Activated T-helper 2 cell treated with anti-CD3 and anti-CD28 coated beads, Interferon-gamma antibody, Interleukin-2, Interleukin-4, amounts not matched to agents 10 μg/mL and 5 μg/mL and 100 μg/mL, durations not matched to agents 14 hours and 24 hours and 36 hours (primary cell): ENCODE data around the gene KRT73. TPM values are rescaled to one million over a fixed set of nuclear protein-coding genes. Genes with fewer than 3 reads are reported as not detected.

Source experiments
- DNase-seq: peaks from one replicate; pipeline ENCODE4 v3.0.0; 2021; ENCODE audit warnings: low spot score
- H3K27ac Mint-ChIP-seq: one replicate; pipeline ENCODE4 v1.8.0; 2021; ENCODE audit warnings: mixed read lengths
- H3K27me3 Mint-ChIP-seq: one replicate; pipeline ENCODE4 v1.8.0; 2021; ENCODE audit warnings: low read depth, mixed read lengths
- H3K36me3 Mint-ChIP-seq: one replicate; pipeline ENCODE4 v1.8.0; 2021; ENCODE audit warnings: low read depth, mixed read lengths
- H3K4me1 Mint-ChIP-seq: one replicate; pipeline ENCODE4 v1.8.0; 2021; ENCODE audit warnings: low read depth, mixed read lengths
- H3K4me3 Mint-ChIP-seq: one replicate; pipeline ENCODE4 v1.8.0; 2021; ENCODE audit warnings: low read depth, mild to moderate bottlenecking, moderate library complexity, mixed read lengths
- H3K9me3 Mint-ChIP-seq: one replicate; pipeline ENCODE4 v1.8.0; 2021; ENCODE audit warnings: mixed read lengths
- intact Hi-C: fragments of 100-400 bp; cut with micrococcal nuclease; formaldehyde crosslinking; loops from one replicate; pipeline ENCODE4 v1.15.1; 2023
- total RNA-seq: library from RNA; stranded (reverse); gene quantifications from 2 replicates; pipeline ENCODE4 v1.2.3, GENCODE V29; 2022

Gene KRT73
- total RNA-seq, 1 donor from 2014 or later = not detected

DNA sequence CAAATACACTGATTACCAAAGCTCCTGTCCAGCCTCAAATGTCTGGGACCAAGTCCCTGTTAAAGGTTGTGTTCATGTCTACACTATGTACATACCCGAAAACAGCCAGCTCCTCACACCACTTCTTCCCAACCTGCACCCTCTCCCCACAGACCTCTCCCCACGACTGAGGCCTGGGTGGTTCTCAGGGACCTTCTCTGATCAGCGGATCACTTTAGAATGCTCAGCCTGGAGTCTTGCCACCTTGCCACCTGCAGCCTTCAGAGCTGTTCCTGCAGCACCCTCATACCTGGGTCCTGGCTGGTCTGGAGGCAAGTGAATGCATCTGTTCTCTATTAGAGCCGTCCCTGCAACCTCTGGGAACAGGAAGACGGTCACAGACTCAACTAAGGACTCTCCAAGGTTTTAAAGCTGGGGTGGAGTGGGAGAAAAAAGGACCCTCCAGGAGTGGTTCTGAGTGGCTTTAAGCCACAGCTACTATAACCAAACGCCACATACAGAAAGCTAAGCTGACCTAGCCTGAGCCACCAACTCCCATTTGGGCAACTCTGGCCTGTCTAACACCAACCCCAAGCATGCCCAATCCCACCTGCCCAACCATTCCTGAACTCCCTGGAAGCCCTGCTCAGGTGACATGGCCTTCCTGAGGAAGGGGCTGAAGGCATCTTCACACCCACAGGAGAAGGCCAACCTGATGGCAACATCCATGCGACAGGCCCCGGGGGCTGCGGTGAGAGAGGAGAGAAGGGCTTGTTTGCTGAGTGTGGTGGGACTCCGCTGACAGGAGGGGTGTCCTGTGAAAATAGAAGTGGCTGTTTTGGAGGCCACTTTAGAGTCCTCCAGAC lies 25.1 kb upstream of the KRT73 start:
- peaks cover 40% of the 10 kb centered on the region for H3K4me1 Mint-ChIP-seq
- peaks cover 20% of the 10 kb centered on the region for H3K27me3 Mint-ChIP-seq
- no peak overlapping the region for H3K27ac Mint-ChIP-seq
- no peaks in the 10 kb centered on the region for H3K36me3 Mint-ChIP-seq
- H3K9me3 Mint-ChIP-seq = no peaks in the 10 kb centered on the region
- peak; percentile 6 for DNase-seq
- no peak overlapping the region for H3K4me3 Mint-ChIP-seq
- intact Hi-C loops = no loop called here

- H3K27ac Mint-ChIP-seq = no peak overlapping the region
- no peaks in the 10 kb centered on the region for H3K36me3 Mint-ChIP-seq
- no peak for DNase-seq
- H3K27me3 Mint-ChIP-seq = peaks cover 23% of the 10 kb centered on the region
- intact Hi-C loops = no loop called here
- H3K4me3 Mint-ChIP-seq = no peak overlapping the region
- H3K4me1 Mint-ChIP-seq = peaks cover 29% of the 10 kb centered on the region
- no peaks in the 10 kb centered on the region for H3K9me3 Mint-ChIP-seq
Observed at GRCh38 chr12:52641468-52641867, 23.1 kb upstream of the KRT73 start.

DNA sequence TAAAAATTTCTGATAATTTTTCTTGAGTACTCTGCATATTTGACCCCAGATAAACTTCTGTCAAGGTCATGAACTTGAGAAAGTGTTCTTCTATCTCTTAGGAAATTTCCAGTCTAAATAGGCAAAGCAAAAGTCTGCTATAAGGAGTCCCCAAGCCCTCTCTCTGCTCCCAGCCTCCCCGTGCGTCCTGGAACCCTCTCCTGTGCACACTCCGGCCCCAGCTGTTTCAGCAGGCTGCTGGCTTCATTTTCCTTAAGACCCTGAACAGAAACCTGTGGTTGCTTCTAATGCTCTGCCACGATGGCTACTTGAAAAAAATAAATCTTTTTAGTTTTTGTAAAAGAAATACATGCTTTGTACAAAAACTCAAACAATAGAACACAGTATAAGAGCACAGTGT lies 18.9 kb upstream of the KRT73 start:
- H3K4me1 Mint-ChIP-seq = peaks cover 19% of the 10 kb centered on the region
- H3K9me3 Mint-ChIP-seq = no peaks in the 10 kb centered on the region
- H3K27ac Mint-ChIP-seq = no peak overlapping the region
- intact Hi-C loops = no loop called here
- no peaks in the 10 kb centered on the region for H3K36me3 Mint-ChIP-seq
- no peak overlapping the region for H3K4me3 Mint-ChIP-seq
- no peak for DNase-seq
- H3K27me3 Mint-ChIP-seq = peaks cover 20% of the 10 kb centered on the region

DNA sequence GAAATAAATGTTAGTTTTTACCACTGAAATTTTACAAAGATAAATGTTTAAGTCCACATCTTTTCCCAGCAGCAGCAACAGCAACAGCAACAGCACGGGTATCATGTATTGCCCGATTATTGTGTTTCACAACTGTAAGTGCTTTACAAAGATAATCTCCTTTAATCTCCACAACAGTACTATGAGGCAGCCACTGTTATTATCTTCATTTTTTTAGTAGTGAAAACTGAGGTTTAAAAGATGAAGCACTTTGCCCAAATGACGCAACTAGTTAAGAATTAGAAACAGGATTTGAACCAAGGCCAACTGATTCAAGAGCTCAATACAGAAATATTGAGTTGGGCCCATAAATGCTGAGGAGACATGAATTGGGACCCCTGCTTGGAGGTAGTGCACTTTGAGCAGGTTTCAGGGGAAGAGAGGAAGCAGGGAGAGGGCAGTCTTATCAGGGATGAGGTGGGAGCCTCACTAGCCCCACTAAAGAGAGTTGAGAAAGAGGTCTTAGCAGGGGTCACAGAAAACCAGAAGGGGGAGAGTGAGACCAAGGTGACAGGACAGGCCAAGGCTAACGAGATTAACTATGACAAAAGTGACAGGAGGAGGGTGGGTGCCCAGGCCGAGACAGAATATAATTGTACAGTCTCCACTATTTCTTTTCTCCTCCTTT lies 18.4 kb upstream of the KRT73 start:
- intact Hi-C loops = no loop called here
- Mint-ChIP-seq H3K4me3 (no peak overlapping the region), H3K9me3 (no peaks in the 10 kb centered on the region), H3K27me3 (peaks cover 16% of the 10 kb centered on the region), H3K4me1 (peaks cover 15% of the 10 kb centered on the region), H3K36me3 (no peaks in the 10 kb centered on the region), H3K27ac (no peak overlapping the region)
- no peak for DNase-seq

DNA sequence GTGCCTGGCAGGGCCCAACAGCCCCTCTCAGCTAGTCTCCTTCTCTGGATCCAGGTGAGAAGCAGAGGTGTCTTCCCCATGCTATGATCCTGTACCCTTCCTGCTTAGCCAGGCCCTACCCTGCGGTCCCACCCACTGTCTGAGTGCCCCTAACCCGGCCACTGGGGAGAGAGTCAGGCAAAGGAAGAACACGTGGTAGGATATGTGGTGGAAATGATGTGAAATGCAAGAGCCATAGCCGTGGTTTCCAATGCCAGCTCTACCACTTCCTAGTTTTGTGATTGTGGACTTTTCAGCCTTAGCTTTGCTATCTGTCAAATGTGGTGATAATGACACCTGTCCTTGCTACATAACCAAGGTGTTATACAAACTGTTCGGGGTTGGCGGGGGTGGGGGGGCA lies 17.8 kb upstream of the KRT73 start:
- Mint-ChIP-seq H3K4me3 (no peak overlapping the region), H3K36me3 (no peaks in the 10 kb centered on the region), H3K27me3 (peaks cover 14% of the 10 kb centered on the region), H3K27ac (no peak overlapping the region), H3K9me3 (no peaks in the 10 kb centered on the region), H3K4me1 (peaks cover 12% of the 10 kb centered on the region)
- no peak for DNase-seq
- intact Hi-C loops = no loop called here

DNA sequence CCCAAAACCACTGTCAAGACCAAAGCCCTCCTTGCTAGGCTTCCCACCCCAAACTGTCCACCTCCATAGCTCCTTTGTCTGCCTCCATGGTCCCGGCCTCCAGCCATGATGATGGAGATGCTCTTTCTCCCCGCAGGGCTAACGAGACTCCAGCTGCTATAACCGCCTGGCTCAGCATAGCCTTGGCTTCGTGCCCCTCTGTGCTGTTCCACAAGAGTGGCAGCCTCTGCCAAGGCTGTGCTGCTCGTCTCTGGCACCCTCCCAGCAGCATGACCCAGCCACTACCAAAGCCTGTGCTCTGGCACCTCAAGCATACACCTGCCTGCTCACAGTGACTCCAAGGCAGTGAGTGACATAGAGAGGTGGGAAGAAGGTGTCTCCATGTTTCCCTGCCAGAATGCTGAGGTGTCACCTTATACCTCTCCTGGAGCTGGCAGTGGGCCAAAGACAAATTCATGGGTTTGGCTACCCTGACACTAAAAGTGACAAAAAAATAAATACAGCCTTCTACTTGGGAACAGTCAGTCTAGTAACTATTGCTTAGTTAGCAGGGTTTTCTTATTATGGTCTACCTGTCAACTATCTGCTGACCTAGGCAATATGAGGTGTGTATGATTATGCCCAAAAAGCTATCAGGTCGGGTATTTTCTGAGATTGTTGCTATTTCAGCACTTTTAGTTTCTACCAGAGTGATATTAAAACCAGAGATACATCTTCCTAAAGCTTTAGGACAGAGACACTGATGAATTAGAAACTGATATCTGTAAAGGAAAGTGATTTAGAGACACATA lies 16.1 kb upstream of the KRT73 start:
- no peaks in the 10 kb centered on the region for H3K9me3 Mint-ChIP-seq
- no peak overlapping the region for H3K27ac Mint-ChIP-seq
- no peaks in the 10 kb centered on the region for H3K36me3 Mint-ChIP-seq
- no peak for DNase-seq
- H3K27me3 Mint-ChIP-seq = peaks cover 8% of the 10 kb centered on the region
- peaks cover 20% of the 10 kb centered on the region for H3K4me1 Mint-ChIP-seq
- no peak overlapping the region for H3K4me3 Mint-ChIP-seq
- intact Hi-C loops = no loop called here

GRCh38 chr12:52633383-52633782 lies 15.0 kb upstream of the KRT73 start:
- intact Hi-C loops = no loop called here
- H3K27ac Mint-ChIP-seq = no peak overlapping the region
- no peak for DNase-seq
- peaks cover 2% of the 10 kb centered on the region for H3K27me3 Mint-ChIP-seq
- no peak overlapping the region for H3K4me3 Mint-ChIP-seq
- H3K9me3 Mint-ChIP-seq = no peaks in the 10 kb centered on the region
- H3K36me3 Mint-ChIP-seq = no peaks in the 10 kb centered on the region
- H3K4me1 Mint-ChIP-seq = peaks cover 20% of the 10 kb centered on the region

- no peak for DNase-seq
- H3K36me3 Mint-ChIP-seq = no peaks in the 10 kb centered on the region
- intact Hi-C loops = no loop called here
- H3K27ac Mint-ChIP-seq = no peak overlapping the region
- H3K4me1 Mint-ChIP-seq = peaks cover 20% of the 10 kb centered on the region
- H3K9me3 Mint-ChIP-seq = no peaks in the 10 kb centered on the region
- H3K4me3 Mint-ChIP-seq = no peak overlapping the region
- H3K27me3 Mint-ChIP-seq = no peaks in the 10 kb centered on the region
Observed at GRCh38 chr12:52632656-52633055, 14.3 kb upstream of the KRT73 start.

DNA sequence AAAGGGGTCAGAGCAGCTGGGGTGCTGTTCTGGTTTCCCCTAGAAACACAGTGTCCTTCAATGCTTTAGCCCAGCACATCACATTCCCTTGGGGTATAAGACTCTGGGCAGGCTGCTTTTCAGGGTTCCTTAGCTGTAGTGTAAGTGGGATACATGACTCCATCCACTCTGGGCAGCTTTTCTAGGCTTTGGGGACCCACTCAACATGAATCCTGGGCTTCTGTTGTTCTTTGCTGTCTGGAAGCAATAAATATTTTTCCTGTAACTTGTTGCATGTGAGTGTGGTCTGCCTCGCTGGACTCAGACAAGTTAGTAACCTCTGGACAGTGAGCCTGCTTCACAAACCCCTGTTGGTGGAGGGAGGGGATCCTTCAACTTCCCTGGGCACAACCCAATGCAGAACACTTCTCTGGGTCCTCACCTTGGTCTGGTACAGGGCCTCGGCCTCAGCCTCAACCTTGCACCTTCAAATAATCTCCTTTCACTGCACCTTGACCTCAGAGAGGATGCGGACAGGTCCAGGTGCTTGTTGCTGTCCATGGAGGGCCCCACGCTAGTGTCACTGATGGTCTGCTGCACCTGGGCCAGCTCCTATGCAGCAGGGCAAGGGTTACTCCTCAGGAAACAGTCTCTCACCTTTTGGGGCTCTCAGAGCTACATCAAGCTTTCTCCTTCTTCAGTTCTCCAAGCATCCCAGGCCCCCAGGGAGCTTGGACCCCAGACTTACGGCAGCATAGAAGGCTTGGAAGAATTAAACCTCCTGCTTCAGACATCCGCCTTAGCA lies 13.5 kb upstream of the KRT73 start:
- H3K27ac Mint-ChIP-seq = no peak overlapping the region
- H3K9me3 Mint-ChIP-seq = no peaks in the 10 kb centered on the region
- peaks cover 3% of the 10 kb centered on the region for H3K27me3 Mint-ChIP-seq
- H3K4me3 Mint-ChIP-seq = no peak overlapping the region
- H3K4me1 Mint-ChIP-seq = peaks cover 24% of the 10 kb centered on the region
- no peak for DNase-seq
- intact Hi-C loops = no loop called here
- no peaks in the 10 kb centered on the region for H3K36me3 Mint-ChIP-seq

- no peak overlapping the region for H3K4me3 Mint-ChIP-seq
- H3K4me1 Mint-ChIP-seq = peaks cover 25% of the 10 kb centered on the region
- DNase-seq = no peak
- peaks cover 4% of the 10 kb centered on the region for H3K27me3 Mint-ChIP-seq
- no peak overlapping the region for H3K27ac Mint-ChIP-seq
- no peaks in the 10 kb centered on the region for H3K36me3 Mint-ChIP-seq
- no peaks in the 10 kb centered on the region for H3K9me3 Mint-ChIP-seq
- intact Hi-C loops = no loop called here
Observed at GRCh38 chr12:52631264-52631663, 12.9 kb upstream of the KRT73 start.

DNA sequence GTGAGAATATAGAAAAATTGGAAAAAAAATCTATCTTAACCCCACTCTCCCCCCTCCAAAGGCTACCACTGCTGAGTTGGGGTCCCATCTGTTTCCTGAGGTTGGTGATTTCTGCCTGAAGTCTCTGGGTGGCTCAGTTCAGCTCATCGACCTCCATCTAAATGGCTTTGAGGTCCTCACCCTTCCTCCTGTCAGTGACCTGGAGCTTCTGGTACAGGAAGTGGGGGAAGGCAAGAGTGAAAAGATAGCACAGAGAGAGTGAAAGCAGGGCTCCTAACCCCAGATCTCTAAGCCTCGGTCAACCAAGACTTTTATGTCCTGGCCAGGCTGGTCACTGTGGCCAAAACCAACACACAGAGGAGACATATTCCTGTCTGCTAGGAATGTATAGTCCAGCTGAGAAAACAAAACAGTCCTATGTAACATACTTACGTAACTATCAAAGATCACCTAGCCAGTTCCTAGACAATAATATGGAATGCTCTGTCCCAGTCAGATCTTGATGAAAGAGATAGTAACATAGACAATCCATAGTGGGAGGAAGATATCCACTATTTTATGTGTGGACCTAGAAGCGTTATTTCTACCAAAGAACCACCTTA lies 12.3 kb upstream of the KRT73 start:
- peaks cover 5% of the 10 kb centered on the region for H3K27me3 Mint-ChIP-seq
- intact Hi-C loops = no loop called here
- no peak overlapping the region for H3K4me3 Mint-ChIP-seq
- H3K4me1 Mint-ChIP-seq = peaks cover 25% of the 10 kb centered on the region
- no peaks in the 10 kb centered on the region for H3K36me3 Mint-ChIP-seq
- no peak overlapping the region for H3K27ac Mint-ChIP-seq
- DNase-seq = no peak
- H3K9me3 Mint-ChIP-seq = no peaks in the 10 kb centered on the region

DNA sequence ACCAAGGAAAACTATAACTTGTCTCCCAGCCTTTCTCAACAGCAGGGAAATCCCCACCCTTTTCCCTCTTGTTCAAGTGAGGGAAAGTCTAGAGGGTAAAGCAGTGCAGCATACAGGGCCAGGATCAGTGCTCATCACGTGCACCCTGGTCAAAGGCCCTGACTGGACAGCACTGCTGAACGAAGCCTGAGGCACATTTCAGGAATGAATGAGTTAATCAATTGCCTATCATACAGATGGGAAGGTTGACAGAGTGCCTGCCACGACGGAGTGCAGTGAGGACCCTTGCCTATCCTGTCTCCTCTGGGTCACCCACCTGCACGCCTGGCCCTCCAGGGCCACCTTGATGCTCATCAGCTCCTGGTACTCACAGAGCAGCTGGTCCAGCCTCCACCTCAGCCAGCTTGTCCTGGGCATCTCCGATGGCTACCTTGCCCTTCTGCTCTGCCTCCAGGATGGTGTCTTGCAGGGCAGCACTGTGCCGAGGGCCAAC lies 11.7 kb upstream of the KRT73 start:
- Mint-ChIP-seq H3K4me3 (no peak overlapping the region), H3K27ac (no peak overlapping the region), H3K9me3 (no peaks in the 10 kb centered on the region), H3K4me1 (peaks cover 25% of the 10 kb centered on the region), H3K36me3 (no peaks in the 10 kb centered on the region), H3K27me3 (peaks cover 12% of the 10 kb centered on the region)
- intact Hi-C loops = no loop called here
- no peak for DNase-seq
